ENCODE measurements around the gene PTCH1. TPM values are rescaled to one million over a fixed set of nuclear protein-coding genes. Genes with fewer than 3 reads are reported as not detected.

PTCH1 gene
- total RNA-seq, 1 donor: 10.2 TPM

- H3K27me3 ChIP-seq (ENCODE audit: insufficient read depth, low read length): no peaks in the 10 kb centered on the region
- no peaks in the 10 kb centered on the region for H3K9me3 ChIP-seq (ENCODE audit: low read depth, low read length)
- no peaks in the 10 kb centered on the region for H3K4me1 ChIP-seq (ENCODE audit: insufficient read depth, low read length)
These were observed 66.4 kb downstream of the PTCH1 start for GRCh38 chr9:95450171-95451064.

GRCh38 chr9:95449016-95449415 lies 67.8 kb downstream of the PTCH1 start:
- no peaks in the 10 kb centered on the region for H3K27me3 ChIP-seq (ENCODE audit: insufficient read depth, low read length)
- H3K4me3 ChIP-seq (ENCODE audit: low read length): no peak overlapping the region
- no peaks in the 10 kb centered on the region for H3K4me1 ChIP-seq (ENCODE audit: insufficient read depth, low read length)
- no peaks in the 10 kb centered on the region for H3K9me3 ChIP-seq (ENCODE audit: low read depth, low read length)

More at GRCh38 chr9:95450171-95451064, 66.4 kb downstream of the PTCH1 start:
- H3K4me3 ChIP-seq (ENCODE audit: low read length): no peak overlapping the region

GRCh38 chr9:95447660-95448420 lies 68.9 kb downstream of the PTCH1 start:
- H3K4me1 ChIP-seq (ENCODE audit: insufficient read depth, low read length): no peaks in the 10 kb centered on the region

GRCh38 chr9:95446984-95447383 lies 69.8 kb downstream of the PTCH1 start:
- no peaks in the 10 kb centered on the region for H3K4me1 ChIP-seq (ENCODE audit: insufficient read depth, low read length)
- H3K27me3 ChIP-seq (ENCODE audit: insufficient read depth, low read length): no peaks in the 10 kb centered on the region
- H3K4me3 ChIP-seq (ENCODE audit: low read length): no peak overlapping the region
- H3K9me3 ChIP-seq (ENCODE audit: low read depth, low read length): no peaks in the 10 kb centered on the region

More at GRCh38 chr9:95447660-95448420, 68.9 kb downstream of the PTCH1 start:
- Histone ChIP-seq H3K27me3 (ENCODE audit: insufficient read depth, low read length) (no peaks in the 10 kb centered on the region), H3K9me3 (ENCODE audit: low read depth, low read length) (no peaks in the 10 kb centered on the region), H3K4me3 (ENCODE audit: low read length) (no peak overlapping the region)

GRCh38 chr9:95446259-95446658 lies 70.5 kb downstream of the PTCH1 start:
- H3K27me3 ChIP-seq (ENCODE audit: insufficient read depth, low read length): no peaks in the 10 kb centered on the region
- H3K4me3 ChIP-seq (ENCODE audit: low read length): no peak overlapping the region
- H3K9me3 ChIP-seq (ENCODE audit: low read depth, low read length): no peaks in the 10 kb centered on the region
- no peaks in the 10 kb centered on the region for H3K4me1 ChIP-seq (ENCODE audit: insufficient read depth, low read length)

- no peaks in the 10 kb centered on the region for H3K27me3 ChIP-seq (ENCODE audit: insufficient read depth, low read length)
- no peaks in the 10 kb centered on the region for H3K4me1 ChIP-seq (ENCODE audit: insufficient read depth, low read length)
- no peak overlapping the region for H3K4me3 ChIP-seq (ENCODE audit: low read length)
- no peaks in the 10 kb centered on the region for H3K9me3 ChIP-seq (ENCODE audit: low read depth, low read length)
These were observed 72.6 kb downstream of the PTCH1 start for GRCh38 chr9:95444160-95444559.

- H3K27me3 ChIP-seq (ENCODE audit: insufficient read depth, low read length): no peaks in the 10 kb centered on the region
- no peaks in the 10 kb centered on the region for H3K4me1 ChIP-seq (ENCODE audit: insufficient read depth, low read length)
- no peaks in the 10 kb centered on the region for H3K9me3 ChIP-seq (ENCODE audit: low read depth, low read length)
- H3K4me3 ChIP-seq (ENCODE audit: low read length): no peak overlapping the region
These were observed 73.5 kb downstream of the PTCH1 start for GRCh38 chr9:95443301-95443700.

- Histone ChIP-seq H3K27me3 (ENCODE audit: insufficient read depth, low read length) (no peaks in the 10 kb centered on the region), H3K9me3 (ENCODE audit: low read depth, low read length) (no peaks in the 10 kb centered on the region), H3K4me3 (ENCODE audit: low read length) (no peak overlapping the region), H3K4me1 (ENCODE audit: insufficient read depth, low read length) (no peaks in the 10 kb centered on the region)
These were observed 75.7 kb downstream of the PTCH1 start for GRCh38 chr9:95441081-95441480.

GRCh38 chr9:95440447-95440846 lies 76.3 kb downstream of the PTCH1 start:
- Histone ChIP-seq H3K4me3 (ENCODE audit: low read length) (no peak overlapping the region), H3K4me1 (ENCODE audit: insufficient read depth, low read length) (no peaks in the 10 kb centered on the region), H3K27me3 (ENCODE audit: insufficient read depth, low read length) (no peaks in the 10 kb centered on the region), H3K9me3 (ENCODE audit: low read depth, low read length) (no peaks in the 10 kb centered on the region)

GRCh38 chr9:95438561-95439357 lies 78.0 kb downstream of the PTCH1 start:
- Histone ChIP-seq H3K9me3 (ENCODE audit: low read depth, low read length) (no peaks in the 10 kb centered on the region), H3K4me1 (ENCODE audit: insufficient read depth, low read length) (no peaks in the 10 kb centered on the region), H3K27me3 (ENCODE audit: insufficient read depth, low read length) (no peaks in the 10 kb centered on the region), H3K4me3 (ENCODE audit: low read length) (no peak overlapping the region)

GRCh38 chr9:95437559-95437958 lies 79.2 kb downstream of the PTCH1 start:
- Histone ChIP-seq H3K27me3 (ENCODE audit: insufficient read depth, low read length) (no peaks in the 10 kb centered on the region), H3K9me3 (ENCODE audit: low read depth, low read length) (no peaks in the 10 kb centered on the region), H3K4me3 (ENCODE audit: low read length) (no peak overlapping the region), H3K4me1 (ENCODE audit: insufficient read depth, low read length) (no peaks in the 10 kb centered on the region)

GRCh38 chr9:95436416-95436815 lies 80.4 kb downstream of the PTCH1 start:
- no peaks in the 10 kb centered on the region for H3K27me3 ChIP-seq (ENCODE audit: insufficient read depth, low read length)
- H3K9me3 ChIP-seq (ENCODE audit: low read depth, low read length): no peaks in the 10 kb centered on the region
- H3K4me3 ChIP-seq (ENCODE audit: low read length): no peak overlapping the region
- no peaks in the 10 kb centered on the region for H3K4me1 ChIP-seq (ENCODE audit: insufficient read depth, low read length)

GRCh38 chr9:95435074-95435728 lies 81.6 kb downstream of the PTCH1 start:
- Histone ChIP-seq H3K4me1 (ENCODE audit: insufficient read depth, low read length) (no peaks in the 10 kb centered on the region), H3K4me3 (ENCODE audit: low read length) (no peak overlapping the region), H3K9me3 (ENCODE audit: low read depth, low read length) (no peaks in the 10 kb centered on the region), H3K27me3 (ENCODE audit: insufficient read depth, low read length) (no peaks in the 10 kb centered on the region)
